ENCODE results near the gene RAD23A.

DNA sequence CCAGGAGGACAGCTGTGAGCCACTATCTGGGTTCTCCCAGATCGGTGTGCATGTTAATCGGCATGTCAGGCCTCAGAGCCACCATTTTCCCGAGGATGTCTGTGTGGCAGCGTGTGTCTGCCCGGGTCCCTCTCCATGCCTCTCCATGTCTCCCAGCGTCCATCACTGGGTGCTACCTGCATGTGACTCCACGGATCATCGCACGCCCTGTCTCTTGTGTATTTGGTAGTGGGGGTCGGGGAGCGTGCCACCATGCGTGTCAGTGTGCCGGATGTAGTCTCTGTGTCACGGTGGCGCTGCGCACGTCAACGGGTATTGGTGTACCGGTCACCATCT, 55.5 kb downstream of the RAD23A start:
- TF ChIP-seq POLR2A (IDR thresholded peaks at IDR 0.05; ENCODE audit: low read length) (no peak), GATA1 (IDR thresholded peaks at IDR 0.05; ENCODE audit: low read depth, low read length) (no peak)
